ENCODE measurements around the gene KCNT2. TPM values are rescaled to one million over a fixed set of nuclear protein-coding genes. Genes with fewer than 3 reads are reported as not detected.

Gene KCNT2
- total and polyA plus RNA-seq, 4 donors: 1.7 to 11.2 (median 6.8) TPM

DNA sequence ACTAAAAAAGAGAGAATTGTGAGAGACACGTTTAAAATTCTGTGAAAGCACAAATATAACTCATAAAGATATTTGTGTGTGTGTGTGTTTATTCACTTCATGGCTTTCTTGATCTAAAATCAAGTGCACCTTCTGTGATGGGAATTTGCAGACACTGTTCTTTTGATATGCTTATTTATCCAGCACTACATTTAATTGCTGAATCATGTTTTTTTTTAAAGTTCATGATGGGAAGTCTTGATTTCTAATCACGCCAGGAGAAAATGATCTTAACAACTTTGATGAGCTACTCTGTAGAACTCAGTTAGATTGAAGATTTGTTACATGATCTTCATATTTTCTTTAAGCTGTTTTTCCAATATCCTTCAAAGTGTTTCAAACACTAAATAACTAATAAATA is 35.0 kb downstream of the KCNT2 start:
- Histone ChIP-seq H3K4me1 (ENCODE audit: control insufficient read depth in 4 of 4, insufficient read depth in 4 of 4, low read length in 3 of 4) (peaks cover 0 to 3% (median 0%) of the 10 kb centered on the region in 4 donors), H3K9ac (ENCODE audit: low read depth in 1 of 2, low read length in 2 of 2) (no peak overlapping the region), H3K27me3 (ENCODE audit: control insufficient read depth in 4 of 4, insufficient read depth in 4 of 4, low read length in 3 of 4) (no peaks in the 10 kb centered on the region), H3K4me3 (ENCODE audit: low read depth in 1 of 3, low read length in 3 of 3) (no peak overlapping the region), H3K27ac (ENCODE audit: low read depth in 1 of 2, low read length in 2 of 2) (no peak overlapping the region), H3K36me3 (ENCODE audit: control insufficient read depth in 4 of 4, insufficient read depth in 3 of 4, low read depth in 1 of 4, low read length in 3 of 4) (peaks cover 0 to 11% (median 0%) of the 10 kb centered on the region in 4 donors), H3K9me3 (ENCODE audit: control insufficient read depth in 4 of 4, low read length in 3 of 4) (no peaks in the 10 kb centered on the region)
- no peak for DNase-seq (ENCODE audit: low spot score)
- WGBS: 81% methylated on average over 2 of the region's 2 CpGs
- TF ChIP-seq, protein P1, sequence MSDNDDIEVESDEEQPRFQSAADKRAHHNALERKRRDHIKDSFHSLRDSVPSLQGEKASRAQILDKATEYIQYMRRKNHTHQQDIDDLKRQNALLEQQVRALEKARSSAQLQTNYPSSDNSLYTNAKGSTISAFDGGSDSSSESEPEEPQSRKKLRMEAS (IDR thresholded peaks at IDR 0.05): no peak
- TF ChIP-seq HNF4A (conservative IDR thresholded peaks at IDR 0.05) (no peak), FOXA2 (IDR thresholded peaks at IDR 0.05) (no peak), EGR1 (IDR thresholded peaks at IDR 0.05; ENCODE audit: low read depth in 2 of 2) (no peak), GABPA (IDR thresholded peaks at IDR 0.05 in 1 of 2, conservative IDR thresholded peaks at IDR 0.05 in 1 of 2) (no peak), NR2F2 (IDR thresholded peaks at IDR 0.05) (no peak), JUND (IDR thresholded peaks at IDR 0.05) (no peak), HNF4G (IDR thresholded peaks at IDR 0.05) (no peak), TAF1 (conservative IDR thresholded peaks at IDR 0.05) (no peak), YY1 (IDR thresholded peaks at IDR 0.05) (no peak), RXRA (IDR thresholded peaks at IDR 0.05) (no peak)
- TF ChIP-seq, protein P2, sequence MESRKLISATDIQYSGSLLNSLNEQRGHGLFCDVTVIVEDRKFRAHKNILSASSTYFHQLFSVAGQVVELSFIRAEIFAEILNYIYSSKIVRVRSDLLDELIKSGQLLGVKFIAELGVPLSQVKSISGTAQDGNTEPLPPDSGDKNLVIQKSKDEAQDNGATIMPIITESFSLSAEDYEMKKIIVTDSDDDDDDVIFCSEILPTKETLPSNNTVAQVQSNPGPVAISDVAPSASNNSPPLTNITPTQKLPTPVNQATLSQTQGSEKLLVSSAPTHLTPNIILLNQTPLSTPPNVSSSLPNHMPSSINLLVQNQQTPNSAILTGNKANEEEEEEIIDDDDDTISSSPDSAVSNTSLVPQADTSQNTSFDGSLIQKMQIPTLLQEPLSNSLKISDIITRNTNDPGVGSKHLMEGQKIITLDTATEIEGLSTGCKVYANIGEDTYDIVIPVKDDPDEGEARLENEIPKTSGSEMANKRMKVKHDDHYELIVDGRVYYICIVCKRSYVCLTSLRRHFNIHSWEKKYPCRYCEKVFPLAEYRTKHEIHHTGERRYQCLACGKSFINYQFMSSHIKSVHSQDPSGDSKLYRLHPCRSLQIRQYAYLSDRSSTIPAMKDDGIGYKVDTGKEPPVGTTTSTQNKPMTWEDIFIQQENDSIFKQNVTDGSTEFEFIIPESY (IDR thresholded peaks at IDR 0.05): no peak
- TF ChIP-seq, protein P3, sequence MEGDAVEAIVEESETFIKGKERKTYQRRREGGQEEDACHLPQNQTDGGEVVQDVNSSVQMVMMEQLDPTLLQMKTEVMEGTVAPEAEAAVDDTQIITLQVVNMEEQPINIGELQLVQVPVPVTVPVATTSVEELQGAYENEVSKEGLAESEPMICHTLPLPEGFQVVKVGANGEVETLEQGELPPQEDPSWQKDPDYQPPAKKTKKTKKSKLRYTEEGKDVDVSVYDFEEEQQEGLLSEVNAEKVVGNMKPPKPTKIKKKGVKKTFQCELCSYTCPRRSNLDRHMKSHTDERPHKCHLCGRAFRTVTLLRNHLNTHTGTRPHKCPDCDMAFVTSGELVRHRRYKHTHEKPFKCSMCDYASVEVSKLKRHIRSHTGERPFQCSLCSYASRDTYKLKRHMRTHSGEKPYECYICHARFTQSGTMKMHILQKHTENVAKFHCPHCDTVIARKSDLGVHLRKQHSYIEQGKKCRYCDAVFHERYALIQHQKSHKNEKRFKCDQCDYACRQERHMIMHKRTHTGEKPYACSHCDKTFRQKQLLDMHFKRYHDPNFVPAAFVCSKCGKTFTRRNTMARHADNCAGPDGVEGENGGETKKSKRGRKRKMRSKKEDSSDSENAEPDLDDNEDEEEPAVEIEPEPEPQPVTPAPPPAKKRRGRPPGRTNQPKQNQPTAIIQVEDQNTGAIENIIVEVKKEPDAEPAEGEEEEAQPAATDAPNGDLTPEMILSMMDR (IDR thresholded peaks at IDR 0.05; ENCODE audit: low read depth, low read length, missing input control): no peak
- TF ChIP-seq, protein P4, sequence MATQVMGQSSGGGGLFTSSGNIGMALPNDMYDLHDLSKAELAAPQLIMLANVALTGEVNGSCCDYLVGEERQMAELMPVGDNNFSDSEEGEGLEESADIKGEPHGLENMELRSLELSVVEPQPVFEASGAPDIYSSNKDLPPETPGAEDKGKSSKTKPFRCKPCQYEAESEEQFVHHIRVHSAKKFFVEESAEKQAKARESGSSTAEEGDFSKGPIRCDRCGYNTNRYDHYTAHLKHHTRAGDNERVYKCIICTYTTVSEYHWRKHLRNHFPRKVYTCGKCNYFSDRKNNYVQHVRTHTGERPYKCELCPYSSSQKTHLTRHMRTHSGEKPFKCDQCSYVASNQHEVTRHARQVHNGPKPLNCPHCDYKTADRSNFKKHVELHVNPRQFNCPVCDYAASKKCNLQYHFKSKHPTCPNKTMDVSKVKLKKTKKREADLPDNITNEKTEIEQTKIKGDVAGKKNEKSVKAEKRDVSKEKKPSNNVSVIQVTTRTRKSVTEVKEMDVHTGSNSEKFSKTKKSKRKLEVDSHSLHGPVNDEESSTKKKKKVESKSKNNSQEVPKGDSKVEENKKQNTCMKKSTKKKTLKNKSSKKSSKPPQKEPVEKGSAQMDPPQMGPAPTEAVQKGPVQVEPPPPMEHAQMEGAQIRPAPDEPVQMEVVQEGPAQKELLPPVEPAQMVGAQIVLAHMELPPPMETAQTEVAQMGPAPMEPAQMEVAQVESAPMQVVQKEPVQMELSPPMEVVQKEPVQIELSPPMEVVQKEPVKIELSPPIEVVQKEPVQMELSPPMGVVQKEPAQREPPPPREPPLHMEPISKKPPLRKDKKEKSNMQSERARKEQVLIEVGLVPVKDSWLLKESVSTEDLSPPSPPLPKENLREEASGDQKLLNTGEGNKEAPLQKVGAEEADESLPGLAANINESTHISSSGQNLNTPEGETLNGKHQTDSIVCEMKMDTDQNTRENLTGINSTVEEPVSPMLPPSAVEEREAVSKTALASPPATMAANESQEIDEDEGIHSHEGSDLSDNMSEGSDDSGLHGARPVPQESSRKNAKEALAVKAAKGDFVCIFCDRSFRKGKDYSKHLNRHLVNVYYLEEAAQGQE (IDR thresholded peaks at IDR 0.05): no peak

DNA sequence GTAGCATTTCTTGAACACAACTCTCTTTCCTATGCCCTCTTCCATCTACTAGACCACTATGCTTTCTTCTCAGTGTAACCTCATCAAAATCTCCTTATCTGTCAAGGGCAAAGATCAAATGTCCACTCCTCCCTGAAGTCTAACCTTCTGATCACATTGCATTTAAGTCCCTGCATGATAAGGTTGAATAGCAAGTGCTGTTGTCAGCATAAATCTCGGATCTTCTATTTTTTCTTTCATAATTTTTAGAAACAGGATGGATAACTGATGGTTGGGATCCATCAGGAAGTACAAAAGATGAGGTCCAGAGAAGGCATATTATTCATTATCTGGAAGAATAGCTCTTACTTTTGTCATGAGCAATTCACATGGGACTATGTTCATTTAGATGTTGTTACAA is 41.0 kb downstream of the KCNT2 start:
- H3K27ac ChIP-seq (ENCODE audit: low read depth in 1 of 2, low read length in 2 of 2): no peak overlapping the region
- peaks cover 0 to 16% (median 0%) of the 10 kb centered on the region in 4 donors for H3K36me3 ChIP-seq (ENCODE audit: control insufficient read depth in 4 of 4, insufficient read depth in 3 of 4, low read depth in 1 of 4, low read length in 3 of 4)
- H3K9me3 ChIP-seq (ENCODE audit: control insufficient read depth in 4 of 4, low read length in 3 of 4): peaks cover 0 to 18% (median 5%) of the 10 kb centered on the region in 4 donors
- WGBS: 75% methylated on average over 1 of the region's 1 CpG
- H3K27me3 ChIP-seq (ENCODE audit: control insufficient read depth in 4 of 4, insufficient read depth in 4 of 4, low read length in 3 of 4): no peaks in the 10 kb centered on the region
- H3K9ac ChIP-seq (ENCODE audit: low read depth in 1 of 2, low read length in 2 of 2): no peak overlapping the region
- DNase-seq (ENCODE audit: low spot score): no peak
- no peaks in the 10 kb centered on the region for H3K4me1 ChIP-seq (ENCODE audit: control insufficient read depth in 4 of 4, insufficient read depth in 4 of 4, low read length in 3 of 4)
- no peak overlapping the region for H3K4me3 ChIP-seq (ENCODE audit: low read depth in 1 of 3, low read length in 3 of 3)
- TF ChIP-seq EGR1 (IDR thresholded peaks at IDR 0.05; ENCODE audit: low read depth in 2 of 2): no peak
- TF ChIP-seq, protein P2 (IDR thresholded peaks at IDR 0.05): no peak
- no peak for TF ChIP-seq JUND (IDR thresholded peaks at IDR 0.05)
- TF ChIP-seq, protein P1 (IDR thresholded peaks at IDR 0.05): no peak
- TF ChIP-seq RXRA (IDR thresholded peaks at IDR 0.05): no peak
- no peak for TF ChIP-seq FOXA2 (IDR thresholded peaks at IDR 0.05)
- no peak for TF ChIP-seq YY1 (IDR thresholded peaks at IDR 0.05)
- no peak for TF ChIP-seq GABPA (IDR thresholded peaks at IDR 0.05 in 1 of 2, conservative IDR thresholded peaks at IDR 0.05 in 1 of 2)
- TF ChIP-seq TAF1 (conservative IDR thresholded peaks at IDR 0.05): no peak
- no peak for TF ChIP-seq SP1 (IDR thresholded peaks at IDR 0.05)
- no peak for TF ChIP-seq HNF4G (IDR thresholded peaks at IDR 0.05)
- TF ChIP-seq RAD21 (IDR thresholded peaks at IDR 0.05): no peak
- TF ChIP-seq, protein P4 (IDR thresholded peaks at IDR 0.05): no peak

Measured in liver (tissue), 9 donors.